Eye (tissue), 1 donor: ENCODE results near the gene MAGI3.
"Not testable (repeated sequence)": the region's sequence is repeated elsewhere in the genome, so short reads cannot be mapped to it uniquely, and the experiment has no call there.

Experiments
- DNase-seq: peaks from one replicate; pipeline ENCODE4 v3.0.0-alpha.2; 2015

The MAGI3 gene

DNA sequence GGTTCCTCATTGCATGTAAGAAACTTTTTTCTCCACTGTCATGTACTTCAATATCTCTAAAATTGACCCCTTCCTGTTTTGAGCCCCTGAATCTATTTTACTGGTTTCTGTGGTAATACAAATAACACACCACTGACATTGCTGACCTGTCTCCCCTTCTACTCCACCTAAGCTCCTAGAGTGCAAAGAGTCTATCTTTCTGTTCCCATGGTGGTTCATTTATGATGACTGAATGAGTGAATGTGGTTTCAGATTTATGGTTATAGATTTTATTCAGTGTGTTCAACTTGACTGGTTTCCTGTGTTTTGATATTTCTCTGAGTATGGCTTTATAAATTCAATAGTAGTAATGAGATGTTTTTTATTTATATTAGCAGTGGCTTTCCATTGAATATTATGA lies 127.7 kb downstream of the MAGI3 start:
- no peak for DNase-seq

DNA sequence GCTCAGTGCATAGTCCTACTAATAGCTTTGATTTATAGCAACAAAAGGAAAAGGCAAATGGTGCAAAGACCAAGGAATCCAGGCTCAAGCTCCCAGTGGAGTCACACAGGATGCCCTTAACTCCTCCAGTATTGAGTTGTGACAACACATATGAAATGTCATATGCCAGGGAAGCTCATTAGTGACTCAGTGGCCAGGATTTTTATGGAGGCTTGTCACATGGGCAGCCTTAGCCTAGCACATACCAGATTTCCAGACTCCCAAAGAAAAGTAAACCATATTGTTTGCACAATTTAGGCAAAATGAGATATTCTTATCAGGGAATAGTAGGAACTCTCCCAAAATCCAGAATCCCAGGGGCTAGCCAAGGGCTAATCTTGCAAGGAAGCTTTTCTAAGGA lies 129.2 kb downstream of the MAGI3 start:
- no peak for DNase-seq

GRCh38 chr1:113530021-113530420 lies 139.7 kb downstream of the MAGI3 start:
- DNase-seq = no peak

GRCh38 chr1:113531321-113531720 lies 141.0 kb downstream of the MAGI3 start:
- DNase-seq = no peak

- DNase-seq = no peak
These were observed 142.7 kb downstream of the MAGI3 start for GRCh38 chr1:113533061-113533460.

DNA sequence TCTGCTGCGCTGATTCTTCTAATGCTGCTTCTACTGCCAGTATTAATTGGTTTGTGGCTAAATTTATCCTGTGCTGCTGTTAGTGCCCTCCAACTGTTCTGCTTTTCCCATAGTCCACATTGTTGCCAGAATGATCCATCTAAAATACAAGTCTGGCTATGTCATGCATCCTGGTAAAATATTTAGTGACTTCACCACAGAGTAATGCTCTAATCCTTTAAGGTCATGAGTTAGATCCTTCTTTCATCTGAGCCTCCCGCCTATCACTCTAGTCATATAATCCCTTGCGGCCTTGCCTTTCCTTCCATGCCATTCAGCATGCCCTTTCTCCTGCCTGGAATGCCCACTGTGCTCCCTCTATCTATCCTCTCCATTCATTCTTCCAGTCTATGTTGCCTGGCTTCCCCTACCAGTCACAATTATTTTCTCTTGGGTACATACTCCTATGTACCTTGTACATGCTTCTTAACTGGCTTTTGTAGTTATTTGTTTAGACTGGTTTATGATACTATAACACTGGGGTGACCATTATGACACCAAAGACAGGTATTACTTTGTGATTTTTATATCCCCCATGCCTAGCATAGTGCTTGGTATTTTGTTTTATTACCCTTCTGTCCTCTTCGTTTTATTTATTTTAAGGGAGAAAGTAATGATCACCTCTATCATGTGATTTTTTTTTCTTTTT lies 144.0 kb downstream of the MAGI3 start:
- DNase-seq = peak; percentile 31

DNA sequence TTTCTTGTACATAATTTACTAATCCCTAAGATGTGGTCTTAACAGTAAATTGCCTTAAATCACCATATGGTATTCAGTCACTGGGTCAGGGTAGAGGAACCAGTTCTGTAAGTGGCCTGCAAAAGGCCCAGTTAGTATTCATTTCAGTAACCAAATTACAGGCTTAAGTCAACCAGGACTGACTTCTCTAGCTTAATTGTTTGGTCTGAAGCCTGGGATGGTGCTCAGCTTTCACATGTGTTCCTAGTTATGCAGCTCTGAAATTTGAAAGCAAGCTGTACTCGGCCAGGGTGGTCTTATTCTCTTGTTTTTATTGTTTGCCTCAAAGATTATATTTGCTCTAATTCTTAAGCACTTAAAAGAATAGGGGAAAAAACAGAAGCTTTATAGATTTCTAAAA lies 144.6 kb downstream of the MAGI3 start:
- peak; percentile 57 for DNase-seq

DNA sequence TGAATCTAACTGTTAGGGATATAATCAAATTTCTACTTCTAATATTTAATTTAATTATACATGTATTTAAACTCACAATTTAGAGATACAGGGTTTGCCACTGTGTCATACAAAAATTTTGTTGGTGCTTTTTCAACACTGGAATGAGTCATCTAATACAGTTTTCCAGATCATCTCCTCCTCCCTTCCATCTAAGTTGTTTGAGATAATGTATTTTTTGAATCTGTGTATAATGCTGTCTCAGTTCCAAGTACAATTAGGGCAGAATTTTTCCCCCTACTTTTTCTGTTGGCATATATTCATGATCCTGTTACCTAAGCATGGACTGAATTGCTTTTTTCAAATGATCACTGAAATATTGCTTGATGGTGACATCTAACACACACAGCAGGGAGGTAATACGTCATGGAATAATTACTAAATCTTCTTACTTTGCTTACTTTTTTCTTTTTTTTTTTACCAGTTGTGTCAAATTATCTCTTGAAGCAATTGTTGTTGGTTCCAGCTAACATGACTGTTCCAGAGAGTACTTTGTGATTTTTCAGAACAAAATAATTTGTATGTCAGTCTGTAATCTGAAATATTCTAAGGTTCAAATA lies 146.0 kb downstream of the MAGI3 start:
- DNase-seq = no peak

DNA sequence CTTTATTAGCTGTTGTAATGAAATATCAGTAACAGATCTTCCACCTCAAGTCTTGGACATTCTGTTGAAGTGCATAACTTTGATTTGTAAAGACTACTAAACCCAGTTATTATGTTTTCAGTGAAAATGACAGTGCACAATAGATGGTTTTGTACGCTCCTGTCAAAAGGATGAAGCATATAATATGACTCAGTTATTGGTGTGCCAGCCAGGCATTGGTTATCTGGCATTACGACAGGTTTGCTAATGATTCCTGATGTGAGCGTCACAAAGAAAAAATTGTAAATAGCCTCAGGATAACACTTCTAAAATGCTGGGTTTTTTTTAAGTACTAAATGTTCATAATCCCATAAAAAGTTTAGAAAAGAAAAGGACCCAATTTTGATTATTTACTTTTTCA lies 147.9 kb downstream of the MAGI3 start:
- DNase-seq = no peak

GRCh38 chr1:113540335-113540734 lies 150.0 kb downstream of the MAGI3 start:
- no peak for DNase-seq

GRCh38 chr1:113541106-113541505 lies 150.8 kb downstream of the MAGI3 start:
- DNase-seq = no peak

GRCh38 chr1:113542221-113542701 lies 151.9 kb downstream of the MAGI3 start:
- DNase-seq = no peak

GRCh38 chr1:113543110-113543509 lies 152.8 kb downstream of the MAGI3 start:
- no peak for DNase-seq

DNA sequence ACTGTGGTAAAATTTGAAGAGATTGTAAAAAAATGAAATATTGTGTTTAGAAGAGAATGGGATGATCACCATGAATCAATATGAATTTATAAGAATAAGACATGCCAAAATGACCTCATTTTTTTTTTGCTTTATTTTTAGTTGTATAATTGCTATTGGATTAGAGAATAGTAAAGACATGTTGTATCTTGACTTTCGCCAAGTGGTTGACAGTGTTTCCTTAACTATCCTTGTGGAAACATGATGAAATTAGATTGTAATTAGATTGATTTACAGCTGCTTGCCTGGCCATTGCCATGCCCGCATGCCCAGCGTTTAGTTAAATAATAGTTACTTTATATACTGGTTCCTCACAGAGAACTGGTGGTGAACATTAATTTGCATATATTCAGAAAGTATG lies 154.9 kb downstream of the MAGI3 start:
- no peak for DNase-seq

DNA sequence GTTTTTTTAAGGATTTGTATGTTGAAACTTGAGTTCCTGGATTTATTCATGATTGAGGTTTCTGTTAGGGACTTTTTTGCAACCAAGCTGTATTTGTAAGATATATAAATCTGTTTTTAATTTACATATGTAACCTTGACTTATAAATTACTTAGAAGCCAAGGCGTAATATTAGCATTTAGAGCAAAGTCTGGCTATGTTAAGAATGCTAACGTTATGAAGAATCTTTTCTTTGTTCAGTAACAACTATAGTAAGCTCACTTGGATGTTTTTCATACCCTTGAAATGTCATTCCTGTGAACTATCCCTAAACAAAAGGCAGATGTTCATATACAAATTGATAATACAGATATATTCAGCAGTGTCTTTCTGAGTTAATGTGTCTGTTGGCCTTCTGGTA lies 155.3 kb downstream of the MAGI3 start:
- no peak for DNase-seq

- DNase-seq = no peak
These were observed 161.4 kb downstream of the MAGI3 start for GRCh38 chr1:113551728-113552127.

- no peak for DNase-seq
These were observed 161.9 kb downstream of the MAGI3 start for GRCh38 chr1:113552244-113552643.

GRCh38 chr1:113557187-113557586 lies 166.9 kb downstream of the MAGI3 start:
- no peak for DNase-seq

DNA sequence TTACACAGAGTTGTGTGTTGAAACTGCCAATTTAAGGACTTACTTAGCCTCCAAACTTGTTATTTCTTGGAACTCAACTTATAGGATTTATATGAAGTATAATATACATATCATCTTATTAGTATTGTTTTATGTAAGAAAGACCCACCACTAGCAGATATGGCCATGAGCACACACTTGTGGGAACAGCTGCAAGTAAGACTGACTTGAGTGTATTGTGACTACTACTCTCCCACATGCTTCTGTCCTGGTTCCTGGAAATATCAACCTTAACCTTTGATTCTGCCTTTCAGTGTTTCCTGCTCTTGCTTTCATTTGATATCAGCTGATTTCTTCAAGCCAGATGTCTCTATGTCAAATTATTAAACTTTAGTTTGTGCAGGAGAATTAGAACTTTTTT lies 175.3 kb downstream of the MAGI3 start:
- no peak for DNase-seq

GRCh38 chr1:113567427-113567826 lies 177.1 kb downstream of the MAGI3 start:
- peak; percentile 16 for DNase-seq

DNA sequence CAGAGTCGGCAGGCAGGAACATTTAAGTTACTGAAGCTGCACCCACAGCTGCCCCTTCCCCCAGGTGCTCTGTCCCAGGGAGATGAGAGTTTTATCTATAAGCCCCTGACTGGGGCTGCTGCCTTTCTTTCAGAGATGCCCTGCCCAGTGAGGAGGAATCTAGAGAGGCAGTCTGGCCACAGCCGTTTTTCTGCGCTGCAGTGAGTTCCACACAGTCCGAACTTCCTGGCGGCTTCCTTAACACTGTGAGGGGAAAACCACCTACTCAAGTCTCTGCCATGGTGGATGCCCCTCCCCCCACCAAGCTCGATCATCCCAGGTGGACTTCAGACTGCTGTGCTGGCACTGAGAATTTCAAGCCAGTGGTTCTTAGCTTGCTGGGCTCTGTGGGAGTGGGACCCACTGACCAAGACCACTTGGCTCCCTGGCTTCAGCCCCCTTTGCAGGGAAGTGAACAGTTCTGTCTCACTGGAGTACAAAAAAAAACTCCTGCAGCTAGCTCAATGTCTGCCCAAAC lies 185.5 kb downstream of the MAGI3 start:
- DNase-seq = not testable (repeated sequence)

GRCh38 chr1:113576271-113576670 lies 186.0 kb downstream of the MAGI3 start:
- no peak for DNase-seq

- DNase-seq = no peak
These were observed 189.1 kb downstream of the MAGI3 start for GRCh38 chr1:113579256-113580018.

DNA sequence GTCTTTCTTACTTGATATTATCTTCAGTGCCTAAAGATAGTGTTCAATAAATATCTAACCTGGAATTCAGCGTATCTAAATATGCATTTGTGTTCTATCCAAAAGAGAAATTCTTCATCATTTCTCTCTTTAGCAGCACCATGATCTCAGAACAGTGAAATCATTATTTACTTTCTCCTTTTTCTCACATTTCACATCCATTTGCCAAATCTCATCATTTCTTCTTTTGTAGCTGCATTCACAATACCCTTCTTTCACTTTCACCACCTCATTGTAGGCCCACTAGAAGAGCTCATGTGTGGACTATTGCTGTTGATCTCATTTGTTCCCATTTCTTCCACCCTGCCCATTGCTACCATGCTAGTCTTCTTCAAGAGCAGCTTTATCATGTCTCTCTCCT lies 191.0 kb downstream of the MAGI3 start:
- no peak for DNase-seq
